ENCODE data around the gene TAS2R14.

Gene TAS2R14

GRCh38 chr12:10904686-10905085 lies 34.4 kb downstream of the TAS2R14 start:
- DNase-seq (ENCODE audit: low spot score) = no peak

- no peak for DNase-seq (ENCODE audit: low spot score)
Measured at GRCh38 chr12:10901427-10901826, 37.6 kb downstream of the TAS2R14 start.

- no peak for DNase-seq (ENCODE audit: low spot score)
Measured at GRCh38 chr12:10900972-10901371, 38.1 kb downstream of the TAS2R14 start.

- DNase-seq (ENCODE audit: low spot score) = no peak
Measured at GRCh38 chr12:10900530-10900929, 38.5 kb downstream of the TAS2R14 start.

GRCh38 chr12:10896854-10897253 lies 42.2 kb downstream of the TAS2R14 start:
- DNase-seq (ENCODE audit: low spot score) = no peak

GRCh38 chr12:10891937-10892336 lies 47.1 kb downstream of the TAS2R14 start:
- no peak for DNase-seq (ENCODE audit: low spot score)

- DNase-seq (ENCODE audit: low spot score) = no peak
Measured at GRCh38 chr12:10889226-10889625, 49.8 kb downstream of the TAS2R14 start.
